Activated T-cell treated with anti-CD3 and anti-CD28 coated beads, Interleukin-2, amount 50 U/mL, for 48 hours (primary cell): ENCODE results near the gene GARIN5B.

Experiments
- DNase-seq, 2 experiments: peaks; one replicate each; pipeline ENCODE4 v3.0.0-alpha.2; 2020

GARIN5B gene

GRCh38 chr19:55320844-55321419 is 42.1 kb downstream of the GARIN5B start:
- no peak for DNase-seq

- no peak for DNase-seq
Measured at GRCh38 chr19:55319785-55320184, 43.3 kb downstream of the GARIN5B start.

DNA sequence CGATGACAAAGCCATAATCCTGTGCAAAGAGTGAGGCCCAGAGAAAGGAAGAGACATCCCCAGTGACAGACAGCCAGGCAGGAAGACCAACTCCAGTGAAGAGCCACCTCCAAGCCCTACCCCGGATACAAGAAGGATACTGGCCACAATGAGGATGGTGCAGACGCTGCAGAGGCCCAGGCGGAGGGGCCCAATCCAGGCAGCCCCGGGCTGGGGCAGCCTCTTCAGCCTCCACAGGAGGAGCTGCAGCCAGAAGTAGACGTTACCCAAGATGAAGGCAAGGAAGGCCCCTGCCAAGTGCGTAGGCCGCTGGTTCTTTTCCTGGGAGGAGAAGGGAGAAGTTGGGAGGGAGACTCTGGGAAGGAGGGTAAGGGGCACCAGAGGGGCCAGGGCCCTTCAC is 46.4 kb downstream of the GARIN5B start:
- no peak for DNase-seq

DNA sequence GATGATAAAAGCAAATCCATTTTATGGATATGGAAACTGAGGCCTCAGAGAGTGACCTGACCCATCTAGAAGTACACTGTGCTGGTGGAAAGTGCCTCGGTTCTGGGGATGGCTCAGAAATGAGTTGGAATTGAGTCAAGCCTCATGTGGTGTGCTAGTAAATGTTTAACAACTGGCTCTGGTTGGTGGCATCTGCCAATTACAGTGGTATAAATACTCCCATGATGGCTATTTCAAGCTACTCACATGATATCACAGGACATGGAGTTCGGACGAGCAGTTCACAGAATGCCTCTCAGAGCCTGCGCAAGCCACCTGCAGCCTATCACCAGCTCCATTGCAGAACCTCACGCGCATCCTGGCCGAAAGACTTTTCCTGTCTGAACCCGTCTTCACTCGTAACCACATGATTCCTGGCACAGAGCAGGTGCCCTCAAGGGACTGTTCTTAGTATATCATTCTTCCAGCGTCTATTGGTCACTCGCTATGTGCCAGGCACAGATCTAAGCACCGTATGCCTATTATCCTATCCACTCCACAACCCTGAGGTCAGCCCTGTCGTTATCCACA is 47.0 kb downstream of the GARIN5B start:
- no peak for DNase-seq

GRCh38 chr19:55314396-55314795 is 48.7 kb downstream of the GARIN5B start:
- DNase-seq: no peak

DNA sequence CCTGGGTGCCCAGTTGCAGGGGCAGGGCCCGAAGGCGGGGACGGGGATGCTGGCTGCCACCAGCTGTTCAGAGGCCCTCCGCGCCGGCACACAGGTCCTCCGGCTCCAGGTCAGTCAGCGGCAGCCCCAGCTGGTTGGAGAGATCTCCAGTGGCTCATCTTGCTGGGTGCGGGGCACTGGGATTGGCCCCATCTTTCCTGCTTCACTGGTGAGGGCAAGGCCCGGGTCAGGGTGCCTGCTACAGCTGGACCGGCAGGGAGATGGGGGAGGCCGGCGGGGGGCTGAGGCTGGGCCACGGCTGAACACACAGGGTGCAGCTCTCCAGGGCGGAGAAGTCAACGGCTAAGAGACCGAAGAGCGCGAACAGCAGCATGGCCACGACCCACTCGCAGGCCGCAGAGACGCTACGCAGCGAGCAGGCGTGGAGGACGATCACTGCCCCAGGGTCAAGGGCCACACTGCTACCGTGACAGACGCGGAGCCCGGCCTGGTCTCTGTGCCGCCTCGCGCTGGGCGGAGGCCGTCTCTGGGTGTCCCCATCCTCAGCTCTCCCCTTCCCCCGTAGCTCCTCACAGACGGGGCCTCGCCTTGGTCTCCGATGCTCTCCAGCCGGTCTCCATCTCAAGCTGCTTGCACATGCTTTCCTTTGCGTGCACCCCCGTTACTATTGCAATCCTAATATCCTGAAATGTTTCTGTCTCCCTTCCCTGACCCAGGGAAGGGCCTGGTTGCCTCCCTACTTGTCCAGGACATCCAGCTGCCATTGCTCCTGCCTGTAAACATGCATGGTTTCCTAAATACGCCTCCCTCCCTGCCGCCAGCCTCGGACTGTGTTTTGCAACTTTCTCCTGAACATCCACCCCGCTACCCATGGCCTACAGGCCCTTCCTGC is 50.2 kb downstream of the GARIN5B start:
- no peak for DNase-seq

DNA sequence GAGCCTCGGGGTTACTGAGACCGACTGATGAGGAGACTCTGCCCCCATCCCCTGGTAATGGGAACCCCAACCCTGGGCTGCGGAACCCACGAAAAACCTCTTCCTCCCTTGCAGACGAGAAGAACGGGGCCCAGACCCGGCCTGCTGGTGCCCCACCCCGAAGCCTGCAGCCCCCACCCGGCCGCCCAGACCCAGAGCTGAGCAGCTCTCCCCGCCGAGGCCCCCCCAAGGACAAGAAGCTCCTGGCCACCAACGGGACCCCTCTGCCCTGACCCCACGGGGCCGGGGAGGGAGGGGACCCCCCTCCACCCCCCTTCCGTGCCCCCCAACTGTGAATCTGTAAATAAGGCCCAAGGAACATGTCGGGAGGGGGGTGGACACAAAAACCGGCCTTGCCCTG is 51.3 kb downstream of the GARIN5B start:
- DNase-seq: no peak

- no peak for DNase-seq
Measured at GRCh38 chr19:55311397-55311796, 51.7 kb downstream of the GARIN5B start.

DNA sequence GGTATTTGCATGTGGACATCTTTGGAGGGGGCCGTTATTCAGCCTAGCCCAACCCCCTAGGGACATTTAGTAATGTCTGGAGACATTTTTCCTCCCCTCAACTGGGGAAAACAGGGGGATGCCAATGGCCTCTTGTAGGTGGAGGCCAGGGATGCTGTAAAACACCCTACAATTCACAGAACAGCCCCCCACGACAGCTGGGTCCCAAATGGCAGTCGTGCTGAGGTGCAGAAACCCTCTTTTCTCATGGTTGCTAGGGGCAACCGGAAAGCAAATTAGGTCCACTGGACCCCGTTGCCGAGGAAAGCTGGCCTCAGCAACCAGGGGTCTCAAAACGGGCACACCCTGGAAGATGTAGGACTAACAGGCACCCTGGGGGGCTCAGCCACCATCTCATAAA is 52.6 kb downstream of the GARIN5B start:
- DNase-seq: no peak

DNA sequence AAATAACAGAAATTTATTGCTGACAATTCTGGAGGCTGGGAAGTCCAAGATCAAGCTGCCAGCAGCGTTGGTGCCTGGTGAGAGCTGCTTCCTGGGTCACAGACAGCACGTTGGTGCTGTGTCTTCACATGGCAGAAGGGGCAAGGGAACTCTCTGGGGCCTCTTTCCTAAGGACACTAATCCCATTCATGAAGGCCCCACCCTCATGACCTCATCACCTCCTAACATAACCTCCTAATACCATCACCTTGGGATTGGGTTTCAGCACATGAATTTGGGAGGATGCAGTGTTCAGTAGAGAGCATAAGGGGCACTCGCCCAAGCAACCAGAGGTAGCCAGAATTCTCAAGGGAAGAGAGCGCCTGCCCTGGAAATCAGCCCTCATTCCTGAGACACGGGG is 53.6 kb downstream of the GARIN5B start:
- DNase-seq: no peak

DNA sequence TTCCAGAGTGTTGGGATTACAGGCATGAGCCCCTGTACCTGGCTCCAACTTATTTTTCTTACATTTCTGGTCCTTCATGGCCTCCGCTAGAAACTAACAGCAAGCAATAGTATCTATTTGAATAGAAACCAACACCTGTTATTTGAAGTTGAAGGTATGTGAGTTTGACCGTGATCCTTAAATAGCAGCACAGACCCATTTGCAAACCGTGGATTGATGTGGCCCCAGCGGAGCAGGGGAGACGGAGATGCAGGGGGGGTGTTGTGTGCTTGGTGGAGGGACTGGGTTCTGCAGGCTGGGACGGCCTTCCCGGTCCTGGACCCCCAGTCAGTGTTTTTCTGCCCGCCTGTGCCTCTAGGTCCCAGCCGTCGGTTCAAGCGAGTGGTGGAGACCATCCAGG is 54.8 kb downstream of the GARIN5B start:
- no peak for DNase-seq

- no peak for DNase-seq
Measured at GRCh38 chr19:55306712-55307111, 56.3 kb downstream of the GARIN5B start.

- no peak for DNase-seq
Measured at GRCh38 chr19:55305983-55306562, 57.0 kb downstream of the GARIN5B start.

- DNase-seq: peak; percentile 61 to 63
Measured at GRCh38 chr19:55305491-55305890, 57.6 kb downstream of the GARIN5B start.

- no peak for DNase-seq
Measured at GRCh38 chr19:55304980-55305379, 58.1 kb downstream of the GARIN5B start.
